Ishikawa (cell line): ENCODE data around the gene PARVG.

Experiments
- CEBPB ChIP-seq: IDR thresholded peaks from 2 replicates; pipeline ENCODE4 v1.6.1; 2012
- CREB1 ChIP-seq: IDR thresholded peaks from 2 replicates; pipeline ENCODE4 v1.6.1; 2012; ENCODE audit warnings: low read depth
- EGR1 ChIP-seq: IDR thresholded peaks from 2 replicates; pipeline ENCODE4 v1.6.1; 2012
- EP300 ChIP-seq: IDR thresholded peaks from 2 replicates; pipeline ENCODE4 v1.6.1; 2012; ENCODE audit warnings: borderline replicate concordance
- FOXM1 ChIP-seq: IDR thresholded peaks from 2 replicates; pipeline ENCODE4 v1.6.1; 2012; ENCODE audit warnings: low read depth, borderline replicate concordance
- MAX ChIP-seq: IDR thresholded peaks from 2 replicates; pipeline ENCODE4 v1.6.1; 2012
- NFIC ChIP-seq: IDR thresholded peaks from 2 replicates; pipeline ENCODE4 v1.6.1; 2012
- RAD21 ChIP-seq: IDR thresholded peaks from 2 replicates; pipeline ENCODE4 v1.6.1; 2012; ENCODE audit warnings: low read depth
- REST ChIP-seq: IDR thresholded peaks from 2 replicates; pipeline ENCODE4 v1.6.1; 2012; ENCODE audit warnings: low read depth, mild to moderate bottlenecking
- TAF1 ChIP-seq: IDR thresholded peaks from 2 replicates; pipeline ENCODE4 v1.6.1; 2012; ENCODE audit warnings: low read depth, mild to moderate bottlenecking
- TCF12 ChIP-seq: IDR thresholded peaks from 2 replicates; pipeline ENCODE4 v1.6.1; 2012; ENCODE audit warnings: low read depth
- TEAD4 ChIP-seq: IDR thresholded peaks from 2 replicates; pipeline ENCODE4 v1.6.1; 2012
- USF1 ChIP-seq: IDR thresholded peaks from 2 replicates; pipeline ENCODE4 v1.6.1; 2012
- YY1 ChIP-seq: IDR thresholded peaks from 2 replicates; pipeline ENCODE4 v1.6.1; 2012; ENCODE audit warnings: low read depth
- ZBTB7A ChIP-seq: IDR thresholded peaks from 2 replicates; pipeline ENCODE4 v1.6.1; 2012; ENCODE audit warnings: low read depth

Gene PARVG

GRCh38 chr22:44200855-44201550 lies 20.3 kb downstream of the PARVG start:
- TF ChIP-seq NFIC (no peak), RAD21 (no peak), ZBTB7A (no peak), CEBPB (no peak), FOXM1 (no peak), MAX (no peak), REST (no peak), TEAD4 (no peak), CREB1 (no peak), EP300 (no peak), EGR1 (no peak), TCF12 (no peak), YY1 (no peak), USF1 (no peak), TAF1 (no peak)

GRCh38 chr22:44201665-44202064 lies 20.9 kb downstream of the PARVG start:
- TF ChIP-seq FOXM1 (no peak), CEBPB (no peak), NFIC (no peak)

GRCh38 chr22:44202261-44202789 lies 21.6 kb downstream of the PARVG start:
- TF ChIP-seq EP300 (no peak), ZBTB7A (no peak), EGR1 (no peak), MAX (no peak), TCF12 (no peak), RAD21 (no peak), CREB1 (no peak), REST (no peak), FOXM1 (no peak), TEAD4 (no peak), YY1 (no peak), TAF1 (no peak), NFIC (no peak), USF1 (no peak), CEBPB (no peak)

GRCh38 chr22:44203203-44203602 lies 22.5 kb downstream of the PARVG start:
- TF ChIP-seq CEBPB (no peak), TEAD4 (no peak), EGR1 (no peak), EP300 (no peak), FOXM1 (no peak), CREB1 (no peak), ZBTB7A (no peak), USF1 (no peak)

GRCh38 chr22:44204739-44205515 lies 24.2 kb downstream of the PARVG start:
- TF ChIP-seq MAX (no peak), EGR1 (no peak), TEAD4 (no peak), FOXM1 (no peak), RAD21 (no peak), NFIC (no peak), ZBTB7A (no peak), USF1 (no peak), TCF12 (no peak), CEBPB (no peak), YY1 (no peak), EP300 (no peak), REST (no peak), CREB1 (no peak)
